ENCODE measurements around the gene TOLLIP.

Gene TOLLIP

GRCh38 chr11:1285876-1286275 lies 23.6 kb downstream of the TOLLIP start:
- ATAC-seq: no peak
- TF ChIP-seq PPARA (CRISPR knock-in tag; IDR thresholded peaks at IDR 0.05; ENCODE audit: borderline replicate concordance): no peak
- TF ChIP-seq ZC3H10 (CRISPR knock-in tag; IDR thresholded peaks at IDR 0.05): no peak
- no peak for TF ChIP-seq TSHZ2 (CRISPR knock-in tag; IDR thresholded peaks at IDR 0.05)
- no peak for TF ChIP-seq ISL1 (CRISPR knock-in tag; IDR thresholded peaks at IDR 0.05)
- TF ChIP-seq BACH2 (CRISPR knock-in tag; IDR thresholded peaks at IDR 0.05; ENCODE audit: borderline replicate concordance): no peak
- TF ChIP-seq TOX (CRISPR knock-in tag; IDR thresholded peaks at IDR 0.05; ENCODE audit: borderline replicate concordance): no peak
- TF ChIP-seq PATZ1 (CRISPR knock-in tag; IDR thresholded peaks at IDR 0.05; ENCODE audit: borderline replicate concordance): no peak
- no peak for TF ChIP-seq ZFP3 (CRISPR knock-in tag; IDR thresholded peaks at IDR 0.05)
- no peak for TF ChIP-seq ARNTL (CRISPR knock-in tag; IDR thresholded peaks at IDR 0.05; ENCODE audit: borderline replicate concordance, low read depth)
- no peak for TF ChIP-seq SNAI2 (CRISPR knock-in tag; IDR thresholded peaks at IDR 0.05)
- TF ChIP-seq CREB5 (CRISPR knock-in tag; IDR thresholded peaks at IDR 0.05; ENCODE audit: low read depth): no peak
- no peak for TF ChIP-seq TCF4 (CRISPR knock-in tag; IDR thresholded peaks at IDR 0.05; ENCODE audit: borderline replicate concordance)
- TF ChIP-seq OSR1 (CRISPR knock-in tag; IDR thresholded peaks at IDR 0.05): no peak
- TF ChIP-seq POU6F1 (CRISPR knock-in tag; IDR thresholded peaks at IDR 0.05; ENCODE audit: borderline replicate concordance, low read depth): no peak
- TF ChIP-seq RARB (CRISPR knock-in tag; IDR thresholded peaks at IDR 0.05): no peak
- no peak for TF ChIP-seq GLIS3 (CRISPR knock-in tag; IDR thresholded peaks at IDR 0.05)

GRCh38 chr11:1285316-1285744 lies 24.1 kb downstream of the TOLLIP start:
- no peak for ATAC-seq
- no peak for TF ChIP-seq BACH2 (CRISPR knock-in tag; IDR thresholded peaks at IDR 0.05; ENCODE audit: borderline replicate concordance)
- no peak for TF ChIP-seq CSDC2 (CRISPR knock-in tag; IDR thresholded peaks at IDR 0.05)
- no peak for TF ChIP-seq ISL1 (CRISPR knock-in tag; IDR thresholded peaks at IDR 0.05)
- no peak for TF ChIP-seq PPARA (CRISPR knock-in tag; IDR thresholded peaks at IDR 0.05; ENCODE audit: borderline replicate concordance)
- no peak for TF ChIP-seq ARNTL (CRISPR knock-in tag; IDR thresholded peaks at IDR 0.05; ENCODE audit: borderline replicate concordance, low read depth)
- TF ChIP-seq TOX (CRISPR knock-in tag; IDR thresholded peaks at IDR 0.05; ENCODE audit: borderline replicate concordance): no peak
- TF ChIP-seq ESRRG (CRISPR knock-in tag; IDR thresholded peaks at IDR 0.05): no peak
- TF ChIP-seq ZFP3 (CRISPR knock-in tag; IDR thresholded peaks at IDR 0.05): no peak
- no peak for TF ChIP-seq CREB5 (CRISPR knock-in tag; IDR thresholded peaks at IDR 0.05; ENCODE audit: low read depth)
- no peak for TF ChIP-seq GLIS3 (CRISPR knock-in tag; IDR thresholded peaks at IDR 0.05)
- no peak for TF ChIP-seq OSR1 (CRISPR knock-in tag; IDR thresholded peaks at IDR 0.05)
- no peak for TF ChIP-seq SNAI2 (CRISPR knock-in tag; IDR thresholded peaks at IDR 0.05)
- no peak for TF ChIP-seq TCF4 (CRISPR knock-in tag; IDR thresholded peaks at IDR 0.05; ENCODE audit: borderline replicate concordance)
- no peak for TF ChIP-seq ZNF70 (CRISPR knock-in tag; IDR thresholded peaks at IDR 0.05)

GRCh38 chr11:1283906-1284305 lies 25.5 kb downstream of the TOLLIP start:
- no peak for ATAC-seq

More at GRCh38 chr11:1283906-1284305, 25.5 kb downstream of the TOLLIP start:
- TF ChIP-seq TCF4 (CRISPR knock-in tag; IDR thresholded peaks at IDR 0.05; ENCODE audit: borderline replicate concordance): no peak
- TF ChIP-seq ZNF8 (CRISPR knock-in tag; IDR thresholded peaks at IDR 0.05): no peak
- TF ChIP-seq POU6F1 (CRISPR knock-in tag; IDR thresholded peaks at IDR 0.05; ENCODE audit: borderline replicate concordance, low read depth): no peak
- no peak for TF ChIP-seq OSR1 (CRISPR knock-in tag; IDR thresholded peaks at IDR 0.05)
- no peak for TF ChIP-seq ARNTL (CRISPR knock-in tag; IDR thresholded peaks at IDR 0.05; ENCODE audit: borderline replicate concordance, low read depth)
- no peak for TF ChIP-seq RARB (CRISPR knock-in tag; IDR thresholded peaks at IDR 0.05)
- no peak for TF ChIP-seq PPARA (CRISPR knock-in tag; IDR thresholded peaks at IDR 0.05; ENCODE audit: borderline replicate concordance)
- no peak for TF ChIP-seq ESRRG (CRISPR knock-in tag; IDR thresholded peaks at IDR 0.05)
- no peak for TF ChIP-seq SNAI2 (CRISPR knock-in tag; IDR thresholded peaks at IDR 0.05)
- TF ChIP-seq ZNF565 (CRISPR knock-in tag; conservative IDR thresholded peaks at IDR 0.05; ENCODE audit: low read depth): no peak
- no peak for TF ChIP-seq CSDC2 (CRISPR knock-in tag; IDR thresholded peaks at IDR 0.05)
- TF ChIP-seq TOX (CRISPR knock-in tag; IDR thresholded peaks at IDR 0.05; ENCODE audit: borderline replicate concordance): no peak
- TF ChIP-seq ZFP3 (CRISPR knock-in tag; IDR thresholded peaks at IDR 0.05): no peak
- no peak for TF ChIP-seq ISL1 (CRISPR knock-in tag; IDR thresholded peaks at IDR 0.05)
- TF ChIP-seq CREB5 (CRISPR knock-in tag; IDR thresholded peaks at IDR 0.05; ENCODE audit: low read depth): no peak
